NCI-H2029 (cell line): ENCODE measurements around the gene KRT8.

Experiments used
- DNase-seq: peaks from one replicate; lab custom pipeline; 2025; lab: John Stamatoyannopoulos, UW

KRT8 gene

DNA sequence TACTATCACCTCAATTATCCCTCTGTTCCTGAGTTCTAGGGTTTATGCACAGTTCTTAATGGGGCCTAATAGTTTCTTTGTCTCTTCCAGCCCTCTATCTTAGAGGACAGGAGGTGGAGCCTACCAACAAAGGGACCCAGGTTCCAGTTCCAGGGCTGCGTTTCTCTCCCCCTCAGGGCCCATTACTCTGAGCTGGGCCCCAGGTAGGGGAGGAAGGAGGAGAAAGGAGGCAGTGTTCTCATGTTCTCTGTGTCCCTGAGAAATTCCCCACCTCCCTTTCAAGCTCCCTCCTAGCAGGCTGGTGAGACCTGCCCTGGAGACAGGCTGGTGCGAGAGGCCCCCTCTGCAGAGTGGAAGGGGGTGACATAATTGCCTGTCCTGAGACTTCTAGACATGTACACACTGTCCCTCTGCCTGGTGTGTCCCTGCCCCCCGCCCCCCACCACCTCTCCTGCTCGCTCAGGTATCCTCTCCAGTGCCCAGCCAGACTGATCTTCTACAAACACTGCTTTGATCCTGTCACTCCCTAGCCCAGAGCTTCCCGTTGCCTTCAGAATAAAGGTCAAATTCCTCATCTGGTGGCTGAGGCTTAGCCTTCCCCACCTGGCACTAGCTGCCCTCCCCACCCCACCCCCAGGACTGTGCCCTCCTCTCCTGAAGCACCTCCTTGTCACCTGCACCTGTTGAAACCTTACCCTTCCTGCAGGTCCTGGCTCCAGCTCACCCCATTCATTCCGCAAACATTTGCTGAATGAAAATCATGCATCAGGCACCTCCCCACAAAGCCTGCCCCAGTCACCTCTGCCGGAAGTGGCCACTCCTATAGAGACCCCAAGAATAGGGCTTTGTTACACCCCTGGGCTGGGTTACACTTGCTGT lies 21.1 kb upstream of the KRT8 start:
- DNase-seq, result peak; percentile 96

GRCh38 chr12:52924764-52925716 lies 20.2 kb upstream of the KRT8 start:
- no peak for DNase-seq

DNA sequence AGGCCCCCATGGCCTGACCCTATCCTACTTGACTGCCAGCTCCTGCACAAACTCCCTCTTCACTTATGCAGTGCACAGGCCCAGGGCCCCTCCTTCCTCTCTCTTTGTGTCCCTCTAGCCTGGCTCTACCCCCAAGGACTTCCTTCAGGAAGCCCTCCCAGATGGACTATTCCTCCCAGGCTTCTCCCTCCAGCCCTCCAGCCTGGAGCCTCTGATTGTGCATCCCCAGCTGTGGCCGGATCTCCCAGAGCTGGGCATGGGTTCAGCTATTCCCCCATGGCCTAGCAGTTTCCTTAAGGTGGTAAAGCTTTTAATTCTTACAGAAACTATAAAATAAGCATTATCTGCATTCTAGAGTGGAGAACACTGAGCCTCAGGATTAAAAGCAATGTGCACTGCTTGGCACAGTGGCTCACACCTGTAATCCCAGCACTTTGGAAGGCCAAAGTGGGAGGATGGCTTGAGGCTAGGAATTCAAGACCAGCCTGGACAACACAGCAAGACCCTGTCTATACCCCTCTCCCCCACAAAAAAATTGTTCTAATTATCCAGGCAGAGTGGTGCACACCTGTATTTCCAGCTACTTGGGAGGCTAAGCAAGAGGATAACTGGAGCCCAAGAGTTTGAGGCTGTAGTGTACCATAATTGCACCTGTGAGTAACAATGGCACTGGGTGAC lies 16.8 kb upstream of the KRT8 start:
- DNase-seq, result no peak

DNA sequence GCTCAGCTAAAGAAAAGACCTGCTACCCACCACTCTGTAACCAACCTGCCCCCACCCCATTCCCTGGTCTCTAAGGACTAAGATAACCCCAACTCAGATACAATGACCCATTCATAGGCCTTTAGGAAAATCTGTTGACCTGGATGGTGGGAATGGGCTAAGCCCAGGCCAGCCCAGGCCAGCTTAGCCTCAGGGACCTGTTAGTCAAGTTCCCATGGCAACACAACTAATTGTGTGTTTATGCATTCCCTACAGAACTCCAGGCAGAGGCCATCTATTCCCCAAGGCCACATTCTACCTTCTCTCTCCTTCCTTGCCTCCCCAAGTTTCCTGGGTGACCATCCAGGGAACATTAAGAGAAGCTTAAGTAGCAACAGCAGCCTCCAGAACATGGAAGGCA lies 16.1 kb upstream of the KRT8 start:
- DNase-seq, result no peak

- DNase-seq, result no peak
Measured at GRCh38 chr12:52918784-52919183, 13.9 kb upstream of the KRT8 start.

GRCh38 chr12:52918351-52918750 lies 13.5 kb upstream of the KRT8 start:
- no peak for DNase-seq

DNA sequence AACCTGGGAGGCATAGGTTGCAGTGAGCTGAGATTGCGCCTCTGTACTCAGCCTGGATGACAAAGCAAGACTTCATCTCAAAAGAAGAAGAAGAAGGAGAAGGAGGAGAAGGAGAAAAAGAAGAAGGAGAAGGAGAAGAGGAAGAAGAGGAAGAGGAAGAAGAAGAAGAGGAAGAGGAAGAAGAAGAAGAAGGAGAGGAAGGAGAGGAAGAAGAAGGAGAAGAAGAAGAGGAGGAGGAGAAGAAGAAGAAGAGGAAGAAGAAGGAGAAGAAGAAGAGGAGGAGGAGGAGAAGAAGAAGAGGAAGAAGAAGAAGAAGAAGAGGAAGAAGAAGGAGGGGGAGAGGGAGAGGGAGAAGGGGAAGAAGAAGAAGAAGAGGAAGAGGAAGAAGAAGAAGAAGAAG lies 12.9 kb upstream of the KRT8 start:
- DNase-seq, result no peak

- no peak for DNase-seq
Measured at GRCh38 chr12:52916216-52916615, 11.3 kb upstream of the KRT8 start.

DNA sequence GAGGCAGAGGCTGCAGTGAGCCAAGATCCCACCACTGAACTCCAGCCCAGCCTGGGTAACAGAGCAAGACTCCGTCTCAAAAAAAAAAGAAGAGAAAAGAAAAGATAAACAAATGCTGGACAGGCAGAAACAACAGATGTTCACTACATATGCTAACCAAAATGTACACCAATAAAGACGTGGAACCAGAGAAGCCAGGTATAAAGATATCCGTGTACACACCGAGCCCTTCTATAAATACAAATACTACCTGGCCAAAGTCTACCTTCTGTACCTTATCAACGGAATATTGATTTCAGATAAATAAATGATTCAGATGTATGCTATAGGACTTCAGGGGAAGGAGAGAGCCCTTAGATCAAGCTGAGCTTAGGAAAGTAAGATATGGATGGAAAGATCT lies 10.8 kb upstream of the KRT8 start:
- DNase-seq, result no peak

- peak; percentile 50 for DNase-seq
Measured at GRCh38 chr12:52914576-52915121, 9.8 kb upstream of the KRT8 start.

DNA sequence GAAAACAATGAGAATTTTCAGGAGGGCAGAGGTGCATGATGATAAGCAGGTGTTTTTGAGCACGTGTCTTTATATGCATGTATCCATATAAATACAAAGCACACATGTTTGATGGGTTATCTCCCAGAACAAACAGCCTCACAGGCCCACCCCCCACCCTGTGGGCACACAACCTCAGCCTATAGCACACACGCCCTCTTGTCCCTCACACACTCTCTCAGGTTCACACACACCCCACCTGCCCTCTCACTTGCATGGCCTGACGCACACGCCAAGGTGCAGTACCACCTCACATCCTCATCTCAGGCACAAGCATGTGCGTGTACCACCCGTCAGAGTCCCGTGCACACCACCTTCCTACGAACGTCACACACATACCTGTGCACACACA lies 8.6 kb upstream of the KRT8 start:
- DNase-seq, result peak; percentile 85

- no peak for DNase-seq
Measured at GRCh38 chr12:52912711-52913430, 8.0 kb upstream of the KRT8 start.

- DNase-seq, result peak; percentile 39
Measured at GRCh38 chr12:52910248-52910883, 5.5 kb upstream of the KRT8 start.

DNA sequence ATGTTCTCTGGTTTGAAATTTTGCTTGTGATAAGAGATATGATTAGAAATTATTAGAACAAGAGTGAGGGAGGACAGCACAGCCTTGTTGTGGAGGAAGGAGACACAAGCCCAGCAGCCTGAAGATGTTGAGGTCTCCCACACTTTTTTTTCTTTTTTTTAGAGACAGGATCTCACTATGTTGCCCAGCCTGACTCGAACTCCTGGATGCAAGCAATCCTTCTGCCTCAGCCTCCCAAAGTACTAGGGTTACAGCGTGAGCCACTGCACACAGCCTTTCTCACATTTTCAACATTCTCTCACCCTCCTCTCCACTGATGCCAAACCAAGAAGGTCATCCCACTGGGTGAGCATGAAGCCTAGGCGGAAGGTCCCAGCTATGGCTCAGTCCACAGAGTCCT lies 4.9 kb upstream of the KRT8 start:
- no peak for DNase-seq

DNA sequence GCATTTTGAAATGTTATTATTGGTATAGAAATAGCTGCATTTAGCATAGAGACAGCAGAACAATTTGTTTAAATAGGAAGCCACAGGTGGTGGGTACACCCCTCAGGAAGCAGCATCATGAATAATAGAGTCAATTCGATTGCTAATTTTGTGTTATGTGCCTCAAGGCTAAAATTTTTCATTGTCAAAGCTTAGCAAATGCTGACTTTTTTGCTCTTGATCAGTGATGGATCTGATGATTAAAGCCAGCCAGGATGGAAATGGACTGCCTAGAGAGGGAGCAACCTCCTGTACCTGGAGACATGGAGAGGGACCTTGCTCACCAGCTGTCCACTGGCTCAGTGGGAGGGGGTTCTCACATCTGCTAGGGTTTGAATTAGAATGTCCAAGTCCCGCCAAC lies 4.5 kb upstream of the KRT8 start:
- no peak for DNase-seq

GRCh38 chr12:52907092-52907810 lies 2.4 kb upstream of the KRT8 start:
- peak; percentile 94 for DNase-seq

- no peak for DNase-seq
Measured at GRCh38 chr12:52906191-52906601, 1.3 kb upstream of the KRT8 start.

- DNase-seq, result peak; percentile 55
Measured at GRCh38 chr12:52903855-52904508, 894 bp downstream of the KRT8 start.

DNA sequence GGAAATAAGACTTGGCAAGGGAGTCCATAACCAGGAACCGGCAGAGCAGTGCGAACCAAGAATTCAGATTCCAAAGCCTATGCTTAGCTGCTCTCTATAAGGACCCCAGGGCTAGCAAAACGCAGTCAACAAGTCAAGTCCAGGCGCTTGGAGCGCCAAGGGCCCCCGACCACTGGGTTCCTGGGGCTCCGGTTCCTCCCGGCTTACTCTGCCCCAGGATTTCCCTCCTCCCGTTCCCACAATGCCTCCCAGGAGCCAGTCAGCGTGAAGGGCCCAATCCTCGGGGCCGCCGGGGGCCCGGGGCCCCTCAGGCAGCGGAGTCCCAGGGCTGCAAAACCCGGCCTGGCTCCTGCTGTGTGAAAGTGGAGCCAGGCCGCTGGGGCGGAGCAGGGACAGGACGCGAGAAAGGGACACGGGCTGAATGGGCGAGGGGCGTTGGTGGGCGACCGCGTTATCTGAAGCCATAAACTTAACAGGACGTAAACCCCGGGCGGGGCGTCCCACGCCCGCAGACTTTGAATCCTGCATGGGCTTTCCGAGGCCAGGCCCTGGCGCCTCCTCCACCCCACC lies 1.5 kb downstream of the KRT8 start:
- peak; percentile 78 for DNase-seq
